GM18499 (cell line): ENCODE results near the gene SLC10A2.
A peak's percentile ranks its signal among the peaks of the same experiment; 100 is the strongest.
"Not testable (repeated sequence)": the region's sequence is repeated elsewhere in the genome, so short reads cannot be mapped to it uniquely, and the experiment has no call there.

Source experiments
- ATAC-seq: cut with Tn5 transposase; IDR thresholded peaks from one replicate; pipeline ENCODE4 v1.9.1; 2021; ENCODE audit warnings: moderate number of reproducible peaks; ENCODE audit not compliant: insufficient read depth, unreplicated experiment

SLC10A2 gene

GRCh38 chr13:103066079-103066780 is at the start of gene SLC10A2:
Gene SLC10A2 (minus strand): TSS chr13:103066417. CDS start chr13:103066249, 168 bp downstream.
- no peak for ATAC-seq

- no peak for ATAC-seq
Observed at GRCh38 chr13:103107580-103107979, 41.4 kb upstream of the SLC10A2 start.

GRCh38 chr13:103104340-103104739 is 38.1 kb upstream of the SLC10A2 start:
- no peak for ATAC-seq

- ATAC-seq, result not testable (repeated sequence)
Observed at GRCh38 chr13:103103456-103103855, 37.2 kb upstream of the SLC10A2 start.

- no peak for ATAC-seq
Observed at GRCh38 chr13:103102482-103102881, 36.3 kb upstream of the SLC10A2 start.

GRCh38 chr13:103101901-103102300 is 35.7 kb upstream of the SLC10A2 start:
- ATAC-seq, result no peak

- no peak for ATAC-seq
Observed at GRCh38 chr13:103101500-103101899, 35.3 kb upstream of the SLC10A2 start.

GRCh38 chr13:103100830-103101229 is 34.6 kb upstream of the SLC10A2 start:
- no peak for ATAC-seq

- no peak for ATAC-seq
Observed at GRCh38 chr13:103099722-103100293, 33.6 kb upstream of the SLC10A2 start.

- no peak for ATAC-seq
Observed at GRCh38 chr13:103098535-103098934, 32.3 kb upstream of the SLC10A2 start.

GRCh38 chr13:103097366-103097928 is 31.2 kb upstream of the SLC10A2 start:
- ATAC-seq, result no peak

GRCh38 chr13:103093649-103094048 is 27.4 kb upstream of the SLC10A2 start:
- not testable (repeated sequence) for ATAC-seq

GRCh38 chr13:103087275-103087674 is 21.1 kb upstream of the SLC10A2 start:
- ATAC-seq, result no peak

GRCh38 chr13:103081435-103081834 is 15.2 kb upstream of the SLC10A2 start:
- no peak for ATAC-seq

GRCh38 chr13:103078158-103078557 is 11.9 kb upstream of the SLC10A2 start:
- peak; percentile 91 for ATAC-seq

- ATAC-seq, result no peak
Observed at GRCh38 chr13:103068836-103069235, 2.6 kb upstream of the SLC10A2 start.

- ATAC-seq, result peak; percentile 55
Observed at GRCh38 chr13:103067751-103068555, 1.7 kb upstream of the SLC10A2 start.

GRCh38 chr13:103066781-103067345 is 646 bp upstream of the SLC10A2 start:
- no peak for ATAC-seq

GRCh38 chr13:103063376-103063775 is 2.8 kb downstream of the SLC10A2 start:
- no peak for ATAC-seq

- no peak for ATAC-seq
Observed at GRCh38 chr13:103062079-103062478, 4.1 kb downstream of the SLC10A2 start.

GRCh38 chr13:103056008-103056407 is 10.2 kb downstream of the SLC10A2 start:
- ATAC-seq, result no peak
